ENCODE results near the gene OR4D11.

DNA sequence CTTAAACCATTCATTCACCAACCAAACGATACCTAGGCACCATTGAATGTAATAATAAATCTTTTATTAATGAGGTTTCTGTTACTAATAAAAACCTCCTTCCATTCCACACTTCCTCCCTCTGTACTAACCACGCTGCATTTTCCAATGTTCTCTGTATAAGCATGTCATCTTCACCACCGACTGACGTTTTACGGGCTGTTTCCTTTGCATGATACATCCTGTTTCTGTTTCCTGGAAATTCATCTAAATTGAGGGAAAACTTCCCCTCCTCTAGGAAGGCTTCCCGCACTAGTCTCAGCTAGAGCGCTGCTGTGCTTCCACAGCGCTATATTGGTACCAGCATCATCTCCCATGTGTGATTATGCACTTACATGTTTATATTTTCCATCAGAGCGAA lies 28.2 kb upstream of the OR4D11 start:
- no peak for TF ChIP-seq POLR2AphosphoS5 (IDR thresholded peaks at IDR 0.05; ENCODE audit: borderline replicate concordance, low read depth, low read length)
- TF ChIP-seq EZH2 (IDR thresholded peaks at IDR 0.05): no peak
- TF ChIP-seq FOXP2 (optimal IDR thresholded peaks at IDR 0.05; ENCODE audit: control extremely low read depth, extremely low read length, insufficient read depth): no peak

Data from SK-N-MC (cell line).